Body of pancreas (tissue), 4 donors: ENCODE results near the gene C4BPB.

ENCODE experiments used
- POLR2A ChIP-seq, 3 donors: fragments of 450-650 bp; IDR thresholded peaks; one replicate each; pipeline ENCODE4 v1.6.1; 2016; ENCODE audit warnings: antibody characterized with exemption in 3 of 3, mild to moderate bottlenecking in 2 of 3
- TF ChIP-seq, protein P1 (sequence below), 7 experiments: fragments of 450-650 bp in 4 of 7; fragments of 200-600 bp in 3 of 7; sonication (generic) in 3 of 7; IDR thresholded peaks; one replicate each; pipeline ENCODE4 v1.5.1; 2016 to 2019; ENCODE audit warnings: antibody characterized with exemption in 7 of 7

DNA sequence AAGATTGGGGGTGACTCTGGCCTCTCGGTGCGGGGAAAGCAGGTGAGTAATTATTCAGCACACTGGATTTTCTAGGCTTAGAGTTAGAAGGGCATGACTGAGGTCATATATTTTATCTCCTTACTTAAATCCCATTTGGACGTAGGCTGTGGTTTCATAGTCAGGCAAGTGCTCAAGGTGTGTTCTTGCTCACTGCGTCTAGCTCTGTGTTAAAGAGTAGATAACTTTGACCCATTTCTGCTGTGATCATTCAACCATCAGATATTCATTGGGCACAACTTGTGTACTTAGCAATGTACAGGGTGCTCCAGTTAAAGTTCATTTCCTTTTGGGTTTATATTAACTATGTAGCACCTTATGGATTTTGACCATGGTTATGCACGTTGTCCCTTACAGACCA is 21.0 kb upstream of the C4BPB start:
- TF ChIP-seq, protein P1, sequence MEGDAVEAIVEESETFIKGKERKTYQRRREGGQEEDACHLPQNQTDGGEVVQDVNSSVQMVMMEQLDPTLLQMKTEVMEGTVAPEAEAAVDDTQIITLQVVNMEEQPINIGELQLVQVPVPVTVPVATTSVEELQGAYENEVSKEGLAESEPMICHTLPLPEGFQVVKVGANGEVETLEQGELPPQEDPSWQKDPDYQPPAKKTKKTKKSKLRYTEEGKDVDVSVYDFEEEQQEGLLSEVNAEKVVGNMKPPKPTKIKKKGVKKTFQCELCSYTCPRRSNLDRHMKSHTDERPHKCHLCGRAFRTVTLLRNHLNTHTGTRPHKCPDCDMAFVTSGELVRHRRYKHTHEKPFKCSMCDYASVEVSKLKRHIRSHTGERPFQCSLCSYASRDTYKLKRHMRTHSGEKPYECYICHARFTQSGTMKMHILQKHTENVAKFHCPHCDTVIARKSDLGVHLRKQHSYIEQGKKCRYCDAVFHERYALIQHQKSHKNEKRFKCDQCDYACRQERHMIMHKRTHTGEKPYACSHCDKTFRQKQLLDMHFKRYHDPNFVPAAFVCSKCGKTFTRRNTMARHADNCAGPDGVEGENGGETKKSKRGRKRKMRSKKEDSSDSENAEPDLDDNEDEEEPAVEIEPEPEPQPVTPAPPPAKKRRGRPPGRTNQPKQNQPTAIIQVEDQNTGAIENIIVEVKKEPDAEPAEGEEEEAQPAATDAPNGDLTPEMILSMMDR (IDR thresholded peaks at IDR 0.05): no peak
- no peak for TF ChIP-seq POLR2A (IDR thresholded peaks at IDR 0.05)
